Activated CD8-positive, alpha-beta memory T cell treated with anti-CD3 and anti-CD28 coated beads for 36 hours (primary cell): ENCODE results near the gene SCAMP1. TPM values are rescaled to one million over a fixed set of nuclear protein-coding genes. Genes with fewer than 3 reads are reported as not detected.

Experiments
- CTCF ChIA-PET: fragments of 350-600 bp; sonication (Branson Sonifier 250); formaldehyde crosslinking; loops from one replicate; lab custom pipeline; 2021; ENCODE audit warnings: antibody characterized with exemption; lab: Charles Lee
- POLR2A ChIA-PET: fragments of 350-600 bp; sonication (Branson Sonifier 250); formaldehyde crosslinking; loops from one replicate; lab custom pipeline; 2021; ENCODE audit warnings: antibody characterized with exemption; lab: Charles Lee
- total RNA-seq, 2 experiments: library from RNA; stranded (reverse); gene quantifications; one replicate each; pipeline ENCODE4 v1.2.3, GENCODE V29; 2021

The SCAMP1 gene
- total RNA-seq, 2 experiments from 2014 or later = 17.1 to 19.0 TPM

DNA sequence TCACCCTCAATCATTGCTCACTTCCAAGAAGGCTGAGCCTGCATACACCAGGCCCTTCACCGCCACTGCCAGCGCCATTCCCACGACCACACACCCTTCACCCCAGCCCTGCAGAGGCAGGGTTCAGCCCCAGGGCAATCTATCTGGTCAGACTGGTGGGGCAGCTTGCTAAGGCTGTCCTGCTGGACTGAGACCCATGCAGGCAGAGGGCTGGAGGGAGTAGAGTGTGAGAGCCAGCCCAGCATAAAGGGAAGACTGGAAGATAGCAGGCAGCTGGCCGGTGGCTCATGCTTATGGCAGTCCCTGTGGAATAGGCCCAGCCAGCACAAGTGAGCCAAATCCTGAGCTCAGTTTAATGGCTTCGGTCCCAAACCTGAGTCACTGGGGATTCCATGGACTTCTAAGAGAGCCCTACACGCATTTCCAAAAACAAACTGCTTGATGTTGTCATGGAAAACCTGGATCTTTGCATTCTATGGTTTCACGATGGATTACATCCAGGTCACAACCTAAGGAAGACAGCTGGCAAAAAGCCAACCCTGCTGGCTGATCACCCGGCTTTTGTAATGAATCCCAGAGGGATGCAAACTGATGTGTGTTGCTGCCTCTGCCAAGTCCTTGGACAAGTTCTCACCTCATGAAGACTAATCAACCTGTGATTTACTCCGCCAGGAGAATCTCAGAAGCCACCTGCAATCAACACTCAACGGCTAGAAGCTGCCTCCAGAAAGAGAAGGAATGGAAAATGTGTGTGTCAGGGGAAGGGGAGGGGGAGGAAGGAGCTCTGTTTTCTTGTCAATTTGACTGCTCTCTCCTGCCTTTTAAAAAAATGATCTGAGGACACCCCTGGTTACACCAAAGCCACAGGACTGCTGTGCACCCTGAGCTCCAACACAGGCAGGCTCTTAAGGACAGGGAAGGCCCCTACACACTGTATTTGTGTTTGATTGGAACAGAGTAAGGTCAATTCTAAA lies 144.6 kb downstream of the SCAMP1 start:
- POLR2A ChIA-PET = no interaction called here
- CTCF ChIA-PET = no interaction called here

DNA sequence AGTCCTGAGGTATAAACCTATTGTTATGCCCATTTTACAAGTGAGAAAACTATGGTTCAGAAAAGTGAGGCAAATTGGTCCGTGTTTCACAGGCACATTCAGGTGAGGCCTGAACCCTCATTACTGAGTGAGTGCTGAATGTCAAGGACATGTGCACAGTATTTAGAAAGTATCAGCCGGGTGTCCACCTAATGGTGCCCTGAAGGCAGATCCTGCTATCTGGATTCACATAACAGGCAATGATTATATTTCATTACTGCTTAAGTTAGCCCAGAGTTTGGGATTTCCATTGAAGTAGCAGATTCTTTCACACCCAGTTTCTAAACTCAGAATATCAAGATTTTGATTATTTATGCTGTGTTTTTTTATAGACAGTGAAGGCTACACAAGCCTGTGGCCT lies 145.4 kb downstream of the SCAMP1 start:
- CTCF ChIA-PET = no interaction called here
- POLR2A ChIA-PET = no interaction called here

DNA sequence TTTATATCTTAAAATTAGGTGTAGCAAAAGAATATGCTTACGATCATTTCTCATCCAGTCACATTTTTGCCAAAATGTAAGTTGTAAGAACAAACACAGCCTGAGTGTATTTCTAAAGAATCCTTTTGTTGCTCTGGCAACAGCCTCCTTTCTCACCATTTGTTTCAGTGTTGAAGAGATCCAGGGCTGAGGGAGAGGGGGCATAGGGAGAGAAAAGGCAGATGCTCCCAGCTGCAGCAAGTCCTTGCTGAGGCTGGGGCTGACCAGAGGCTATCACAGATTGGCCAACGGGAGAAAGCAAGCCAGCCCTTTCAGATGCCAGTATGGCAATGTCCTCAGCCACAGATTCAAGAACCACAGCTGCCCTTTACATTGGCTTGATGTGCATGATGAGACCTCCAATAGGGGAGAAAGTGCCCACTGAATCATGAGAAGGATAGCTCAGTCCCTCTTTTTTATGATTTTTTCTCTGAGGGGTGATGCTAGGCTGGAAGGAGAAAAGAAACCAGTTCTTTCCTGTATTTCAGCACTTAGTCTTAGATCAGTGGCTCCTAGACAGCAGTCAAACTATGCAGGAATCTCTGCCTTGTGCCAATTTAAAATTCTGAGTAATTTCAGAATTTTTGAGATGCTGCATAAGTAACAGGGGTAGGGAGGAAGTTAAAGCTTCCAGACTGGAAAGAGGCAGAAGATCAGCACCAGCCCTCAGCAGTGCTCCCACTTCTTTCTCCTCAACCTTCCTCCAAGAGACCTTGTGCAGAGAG lies 146.0 kb downstream of the SCAMP1 start:
- CTCF ChIA-PET = no interaction called here
- POLR2A ChIA-PET = no interaction called here

DNA sequence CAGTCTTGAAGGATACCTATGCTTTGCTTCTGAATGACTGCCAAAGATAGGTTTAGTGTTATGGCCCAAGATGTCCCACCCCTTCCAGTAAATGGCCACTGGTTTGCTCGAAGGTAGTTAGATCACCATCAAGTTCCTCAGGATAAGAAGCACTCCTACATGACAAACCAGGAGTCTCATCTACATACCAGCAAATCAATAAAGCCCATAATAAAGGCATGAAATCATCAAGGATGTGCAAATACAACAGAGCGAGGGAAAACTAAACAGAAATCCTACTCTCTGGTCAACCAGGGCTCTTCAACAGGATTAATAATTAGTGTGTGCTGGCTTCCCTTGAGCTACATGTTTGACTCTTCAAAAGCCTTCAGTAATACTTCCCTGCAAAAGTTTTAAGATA lies 147.1 kb downstream of the SCAMP1 start:
- POLR2A ChIA-PET = no interaction called here
- CTCF ChIA-PET = no interaction called here

DNA sequence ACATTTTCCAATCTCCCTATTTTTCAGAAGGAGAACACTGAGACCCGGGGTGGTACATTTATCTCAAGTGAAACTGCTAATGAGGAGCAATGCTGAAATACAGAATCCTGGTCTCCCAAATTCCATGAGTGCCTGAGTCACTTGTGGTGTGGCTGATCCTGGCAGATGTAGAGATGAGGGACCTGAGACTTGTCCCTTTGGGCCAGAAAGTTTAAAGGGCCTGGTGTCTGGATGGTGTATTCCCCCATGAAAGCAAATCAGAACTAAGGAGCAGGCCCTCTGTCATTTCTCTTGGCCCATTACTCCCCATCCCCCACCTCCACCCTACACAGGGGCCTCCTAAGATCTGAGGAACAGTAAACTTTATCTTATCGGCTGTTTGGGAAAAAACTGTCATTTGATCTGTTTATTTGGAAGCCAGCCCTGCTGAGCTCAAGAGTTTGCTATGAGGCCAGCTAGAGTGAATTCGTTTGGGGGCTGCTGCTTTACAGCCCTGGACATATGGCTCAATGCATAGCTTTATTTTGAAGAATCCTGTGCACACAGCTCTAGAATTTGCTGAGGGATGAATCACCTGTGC lies 147.9 kb downstream of the SCAMP1 start:
- POLR2A ChIA-PET = no interaction called here
- CTCF ChIA-PET = interaction anchor here (0.7 kb wide), 1 partner anchor 400 kb away, joined by 3 read pairs; no protein-coding TSS in a partner anchor

DNA sequence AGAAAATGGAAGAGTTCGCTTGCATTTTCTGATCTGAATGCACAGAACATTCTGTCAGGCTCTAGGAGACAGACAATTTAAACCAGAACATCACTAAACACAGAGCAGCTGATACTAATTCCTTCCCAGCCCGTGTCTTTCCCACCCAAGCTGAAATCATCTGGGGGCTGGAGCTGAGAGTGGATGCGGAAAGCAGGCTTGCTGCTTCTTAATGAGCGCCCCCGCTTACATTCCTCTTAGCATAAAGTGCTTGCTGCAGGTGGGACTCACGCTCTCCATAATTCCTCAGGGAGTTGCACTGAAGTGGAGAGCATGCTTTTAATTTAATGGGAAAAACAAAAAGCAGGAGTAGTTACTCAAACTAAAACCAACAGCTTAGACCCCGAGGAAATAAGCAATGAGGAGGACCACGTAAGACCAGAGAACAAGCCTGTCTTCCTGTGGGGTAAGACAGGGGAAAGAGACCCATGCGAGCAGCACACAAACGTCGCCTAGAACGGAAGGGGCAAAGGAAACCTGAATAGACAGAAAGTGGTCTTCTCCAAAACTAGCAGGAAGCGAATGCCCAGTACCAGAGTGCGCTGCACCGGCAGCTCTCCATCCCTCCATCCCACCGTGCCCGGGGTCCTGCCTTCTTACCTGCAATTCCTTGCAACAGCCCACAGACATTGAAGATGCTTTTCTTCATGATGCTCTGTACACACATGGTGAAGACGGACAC lies 148.9 kb downstream of the SCAMP1 start:
- ChIA-PET POLR2A (no interaction called here), CTCF (interaction anchor here (0.6 kb wide), 1 partner anchor 1888 kb away, joined by 3 read pairs; no protein-coding TSS in a partner anchor)

DNA sequence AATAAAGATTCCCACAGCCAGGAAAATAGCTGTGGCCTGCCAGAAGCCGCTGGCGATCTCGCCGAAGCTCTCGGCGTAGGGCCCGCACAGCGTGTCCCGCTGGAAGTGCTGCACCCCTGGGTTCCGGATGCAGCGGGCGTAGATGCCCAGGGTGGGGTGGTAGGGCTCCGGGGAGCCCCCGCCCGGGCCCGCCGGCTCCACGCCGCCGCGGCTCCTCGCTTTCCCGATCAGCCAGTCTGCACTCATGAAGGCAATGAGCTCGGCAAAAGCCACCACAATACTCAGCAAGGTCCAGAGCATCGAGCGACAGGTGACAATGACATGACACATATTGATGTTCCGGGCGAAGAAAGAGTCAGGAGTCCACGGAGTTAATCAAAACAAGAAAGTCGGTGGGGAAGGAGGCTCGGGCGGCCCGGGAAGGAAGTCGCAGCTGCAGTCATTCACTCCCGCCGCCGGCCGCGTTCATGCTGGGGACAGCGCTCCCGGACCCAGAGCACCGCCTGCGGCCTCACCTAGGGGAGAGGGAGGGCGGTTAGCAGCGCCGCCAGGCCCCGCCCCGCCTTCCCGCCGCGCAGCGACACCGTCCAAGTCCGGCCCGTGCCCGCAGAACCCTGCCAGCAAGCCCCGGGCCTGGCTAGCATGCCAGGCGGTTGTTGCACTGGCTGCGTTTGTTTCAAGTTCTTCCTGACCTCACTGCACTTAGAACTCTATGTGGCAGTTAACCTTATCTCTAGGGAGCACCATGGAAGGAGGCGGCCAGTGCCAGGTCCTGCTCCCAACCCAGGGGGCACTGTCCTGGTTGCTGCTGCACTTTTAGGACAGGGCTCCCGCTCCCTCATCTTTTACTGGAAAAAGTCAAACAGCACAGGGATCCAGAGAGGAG lies 149.7 kb downstream of the SCAMP1 start:
- ChIA-PET CTCF (interaction anchor here (0.6 kb wide), 1 partner anchor 1887 kb away, joined by 3 read pairs; no protein-coding TSS in a partner anchor), POLR2A (no interaction called here)

DNA sequence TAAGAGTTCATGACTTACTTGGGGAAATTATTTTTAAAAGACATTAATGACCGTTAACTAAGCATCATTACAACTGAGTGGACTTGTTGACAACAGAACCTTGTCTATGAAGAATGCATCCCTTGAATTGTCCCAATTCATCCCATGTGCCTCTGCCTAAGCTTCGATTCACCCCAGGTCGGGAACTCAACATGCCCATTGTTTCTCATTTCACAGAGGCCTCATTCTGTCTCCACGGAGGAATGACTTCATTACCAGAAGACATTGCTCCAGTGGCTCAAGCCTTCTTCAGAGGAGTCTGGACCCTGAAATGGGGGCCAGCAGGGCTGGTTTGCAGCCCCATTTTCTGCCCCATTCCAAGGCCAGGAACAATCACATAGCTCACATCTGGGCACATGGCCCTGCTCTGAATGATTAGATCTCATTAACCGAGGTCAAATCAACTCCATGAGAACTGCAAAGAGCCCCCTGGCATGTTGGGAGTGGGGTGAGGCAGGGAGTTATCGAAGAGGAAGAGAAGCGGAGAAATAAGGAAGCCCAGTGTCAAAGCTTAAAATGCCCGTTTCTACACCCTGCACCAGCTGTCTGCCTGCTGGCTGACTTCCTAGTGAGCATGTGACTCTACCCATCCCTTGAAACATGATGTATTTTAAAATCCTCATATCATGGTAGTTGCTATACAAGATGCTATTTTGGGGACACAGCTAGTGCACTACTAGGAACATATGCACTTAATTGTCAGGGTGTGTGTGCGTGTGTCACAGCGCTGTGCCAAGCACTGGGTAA lies 150.9 kb downstream of the SCAMP1 start:
- ChIA-PET CTCF (no interaction called here), POLR2A (no interaction called here)

DNA sequence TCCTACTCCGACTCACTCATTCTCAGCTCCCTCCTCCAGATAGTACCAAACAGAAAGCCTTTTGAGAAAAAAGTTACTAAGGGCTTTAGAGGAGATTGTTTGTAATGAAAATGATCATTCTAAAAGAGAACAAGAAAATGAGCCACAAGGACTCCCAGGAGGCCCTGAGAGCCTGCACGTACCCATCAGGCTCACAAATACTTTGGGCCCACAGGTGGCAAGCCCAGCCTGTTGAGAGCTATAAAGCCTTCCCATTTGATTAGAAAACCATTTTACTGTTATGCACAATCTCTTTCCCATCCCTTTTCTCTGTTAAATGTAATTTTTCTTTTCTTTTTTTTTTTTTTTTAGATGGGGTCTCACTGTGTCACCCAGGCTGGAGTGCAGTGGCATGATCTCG lies 152.0 kb downstream of the SCAMP1 start:
- ChIA-PET POLR2A (no interaction called here), CTCF (no interaction called here)

DNA sequence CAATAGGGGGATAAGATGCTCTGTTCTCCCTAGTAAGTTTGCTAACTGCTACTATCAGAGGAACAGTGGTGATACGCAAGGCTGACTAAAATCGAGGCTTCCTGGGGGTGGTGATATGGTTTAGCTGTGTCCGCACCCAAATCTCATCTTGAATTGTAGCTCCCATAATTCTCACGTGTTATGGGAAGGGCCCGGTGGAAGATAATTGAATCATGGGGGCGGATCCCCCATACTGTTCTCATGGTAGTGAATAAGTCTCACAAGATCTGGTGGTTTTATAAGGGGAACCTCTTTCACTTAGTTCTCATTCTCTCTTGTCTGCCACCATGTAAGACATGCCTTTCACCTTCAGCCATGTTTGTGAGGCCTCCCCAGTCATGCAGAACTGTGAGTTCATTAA lies 153.0 kb downstream of the SCAMP1 start:
- ChIA-PET CTCF (no interaction called here), POLR2A (no interaction called here)

DNA sequence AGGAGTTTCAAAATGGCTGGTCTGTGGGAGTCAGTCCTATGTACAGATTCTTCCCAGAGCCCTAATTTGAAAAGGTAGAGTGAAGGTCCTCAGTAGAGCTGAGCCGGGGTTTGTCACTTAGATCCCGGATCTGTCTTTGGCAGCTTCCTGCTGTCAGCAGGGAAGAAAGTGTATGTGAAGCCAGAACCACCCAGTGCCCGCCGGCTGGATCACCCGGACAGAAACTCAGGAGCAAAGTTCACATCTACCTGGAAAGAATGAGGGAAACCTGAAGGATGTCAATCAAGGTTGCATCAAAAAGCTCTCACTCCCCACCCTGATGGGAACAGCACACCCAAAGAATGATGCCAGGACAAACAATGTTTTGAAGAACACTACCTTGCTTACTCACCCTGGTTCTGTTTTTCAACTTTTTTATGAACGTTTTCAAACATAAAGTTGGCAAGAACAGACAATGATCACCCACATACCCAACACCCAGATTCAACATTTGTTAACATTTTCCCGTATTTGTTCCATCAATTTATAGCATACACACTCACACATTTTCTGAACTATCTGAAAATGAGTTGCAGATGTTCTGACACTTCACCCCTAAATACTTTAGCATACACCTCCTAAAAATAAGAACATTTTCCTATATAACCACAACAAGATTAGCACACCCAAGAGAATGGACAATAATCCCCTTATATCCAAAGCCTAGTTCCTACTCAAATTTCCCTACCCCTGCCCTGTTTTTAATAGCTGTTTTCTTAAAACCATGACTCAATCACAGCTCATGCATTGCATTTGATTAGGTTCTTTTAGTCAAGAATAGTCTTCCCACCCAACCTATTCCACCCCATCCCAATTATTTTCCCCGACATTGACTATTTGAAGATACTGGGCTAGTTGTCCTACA lies 154.3 kb downstream of the SCAMP1 start:
- ChIA-PET CTCF (no interaction called here), POLR2A (no interaction called here)

DNA sequence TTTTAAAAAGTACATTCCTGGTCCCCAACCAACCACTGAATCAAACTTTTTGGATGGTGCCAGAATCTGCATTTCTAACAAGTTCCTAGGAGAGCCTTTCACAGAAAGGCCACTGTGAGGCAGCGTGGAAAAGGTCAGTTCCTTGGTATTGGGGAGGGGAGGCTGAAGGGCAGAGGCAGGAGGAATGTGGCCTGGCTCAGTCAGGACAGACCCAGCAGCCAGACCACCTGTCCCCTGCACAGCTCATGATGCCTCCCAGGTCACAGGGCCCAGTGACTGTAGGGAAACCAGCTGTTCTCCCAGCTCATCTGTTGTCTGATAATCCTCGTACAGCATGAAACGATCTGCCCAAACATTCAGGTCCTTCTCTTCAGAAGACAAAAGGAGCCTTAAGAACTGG lies 155.3 kb downstream of the SCAMP1 start:
- ChIA-PET POLR2A (no interaction called here), CTCF (no interaction called here)

DNA sequence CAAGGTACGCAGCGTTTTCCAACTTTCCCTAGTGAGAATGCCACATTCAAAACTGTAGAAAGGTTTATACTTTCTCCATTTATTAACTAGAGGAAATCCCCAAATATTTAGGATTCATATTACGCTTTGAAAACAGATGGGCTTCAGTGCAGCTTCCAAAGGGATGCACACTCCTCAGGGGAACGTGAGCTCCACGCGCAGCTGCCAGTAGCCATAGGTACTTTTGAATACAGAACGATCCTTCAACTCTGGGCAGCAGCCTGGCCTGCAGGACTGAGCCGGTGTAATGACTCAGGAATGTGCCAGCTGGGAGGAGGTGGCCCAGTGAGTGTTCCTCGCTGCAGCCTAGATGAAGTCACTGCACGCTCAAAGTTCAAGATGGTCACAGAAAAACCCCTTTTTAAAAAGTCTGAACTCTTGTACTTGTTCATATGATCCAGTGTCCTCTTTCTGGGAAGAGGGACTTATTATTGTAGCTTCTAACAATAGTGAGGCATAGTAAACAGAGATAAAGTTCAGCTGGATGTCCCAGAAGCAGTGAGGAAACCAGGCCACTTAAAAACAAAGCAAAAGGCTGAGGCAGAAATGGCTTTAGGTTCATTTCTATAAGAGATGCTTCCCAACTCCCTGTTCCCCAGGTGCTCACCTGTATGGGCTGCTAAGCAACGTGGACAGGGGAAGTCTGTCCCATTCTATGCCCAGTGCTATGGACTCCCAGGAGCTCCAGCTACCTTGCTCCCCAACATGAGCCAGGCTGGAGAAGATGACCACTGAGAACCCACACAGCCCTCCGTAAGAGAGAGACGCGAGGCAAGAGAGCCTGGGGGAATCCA lies 158.2 kb downstream of the SCAMP1 start:
- POLR2A ChIA-PET = no interaction called here
- CTCF ChIA-PET = no interaction called here

DNA sequence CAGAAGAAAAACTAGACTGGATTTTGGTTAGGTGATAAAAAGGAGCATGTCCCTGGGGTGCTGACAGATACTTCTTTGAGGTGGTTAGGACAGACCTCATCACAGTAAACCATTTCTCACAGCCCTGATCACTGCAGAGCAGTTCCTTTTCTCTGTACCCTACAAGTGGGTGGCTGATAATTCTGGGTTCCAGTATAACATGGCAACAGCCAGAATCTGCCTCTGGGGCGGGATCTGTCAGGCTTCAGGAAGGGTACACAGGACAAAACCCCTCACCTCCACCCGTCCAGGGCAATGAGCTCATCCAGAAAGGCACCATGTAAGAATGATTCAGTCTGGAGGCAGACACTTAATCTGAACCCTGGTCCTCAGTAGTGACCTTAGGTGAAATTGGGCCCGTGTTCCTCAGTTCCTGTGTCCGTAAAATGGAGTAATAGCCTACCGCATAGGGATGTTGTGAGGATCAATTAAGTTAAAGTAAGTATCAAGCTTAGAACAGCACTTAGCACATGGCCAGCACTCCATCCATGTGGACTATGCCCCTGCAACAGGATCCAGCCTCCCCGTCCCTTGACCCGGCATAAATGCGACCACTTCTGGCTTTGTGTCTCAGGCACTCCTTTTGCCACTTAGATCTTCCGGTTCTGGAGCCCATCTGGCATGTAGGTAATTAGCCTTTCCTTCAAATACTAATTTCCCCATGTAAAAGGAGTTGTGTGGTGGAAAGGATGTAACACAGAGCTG lies 159.0 kb downstream of the SCAMP1 start:
- POLR2A ChIA-PET = interaction anchor here (0.6 kb wide), 1 partner anchor 202 kb away, joined by 4 read pairs; no protein-coding TSS in a partner anchor
- CTCF ChIA-PET = no interaction called here

DNA sequence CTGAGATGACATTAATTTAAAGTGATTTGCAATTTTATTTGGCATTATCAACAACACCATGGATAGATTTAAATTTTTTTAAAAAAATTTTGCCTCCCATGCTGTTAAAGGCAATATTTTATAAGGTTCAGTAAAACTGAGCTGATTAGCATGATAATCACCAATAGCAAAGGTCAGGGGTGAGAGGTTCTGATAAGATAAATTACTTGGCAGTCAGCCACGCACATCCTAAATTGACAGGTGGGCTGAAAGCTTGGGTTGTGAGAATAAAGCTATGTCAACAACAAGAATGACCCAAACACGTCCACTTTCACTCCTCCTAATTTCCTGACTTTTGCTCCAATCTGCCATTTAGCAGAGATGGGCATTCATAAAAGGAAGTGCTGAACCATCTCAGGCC lies 161.0 kb downstream of the SCAMP1 start:
- ChIA-PET POLR2A (interaction anchor here (0.6 kb wide), 1 partner anchor 361 kb away, joined by 5 read pairs; no protein-coding TSS in a partner anchor), CTCF (no interaction called here)
